ENCODE measurements around the gene ZNF778. TPM values are rescaled to one million over a fixed set of nuclear protein-coding genes. Genes with fewer than 3 reads are reported as not detected.
A peak's percentile ranks its signal among the peaks of the same experiment; 100 is the strongest.

The ZNF778 gene
- total RNA-seq, 1 experiment from 2014 or later: 31.2 TPM

- ChIA-PET CTCF (interaction anchor here (0.6 to 1.2 kb wide), 2 partner anchors 11 to 23 kb away, joined by 3 to 4 read pairs; no protein-coding TSS in a partner anchor), POLR2A (no interaction called here)
- peaks cover 9% of the 10 kb centered on the region for H3K4me1 Mint-ChIP-seq
- DNase-seq (ENCODE audit: low spot score) (no peak), ATAC-seq (no peak)
- TF ChIP-seq ZNF423 (CRISPR knock-in tag; IDR thresholded peaks at IDR 0.05): no peak
- H3K27ac Mint-ChIP-seq: no peak overlapping the region
- no peaks in the 10 kb centered on the region for H3K27me3 Mint-ChIP-seq (ENCODE audit: low read depth)
- H3K4me3 Mint-ChIP-seq: no peak overlapping the region
- no peaks in the 10 kb centered on the region for H3K9me3 Mint-ChIP-seq
- peaks cover 19% of the 10 kb centered on the region for H3K36me3 Mint-ChIP-seq
Observed at GRCh38 chr16:89285381-89285780, 67.9 kb downstream of the ZNF778 start.

GRCh38 chr16:89286096-89286495 lies 68.6 kb downstream of the ZNF778 start:
- Mint-ChIP-seq H3K9me3 (no peaks in the 10 kb centered on the region), H3K27me3 (ENCODE audit: low read depth) (no peaks in the 10 kb centered on the region), H3K36me3 (peaks cover 19% of the 10 kb centered on the region), H3K4me1 (peaks cover 14% of the 10 kb centered on the region), H3K4me3 (no peak overlapping the region), H3K27ac (peak overlapping the region; percentile 71; the same call in 1 of the 2 replicates)
- ATAC-seq: no peak
- POLR2A ChIA-PET: no interaction called here
- CTCF ChIA-PET: interaction anchor here (1.2 kb wide), 1 partner anchor 22 kb away, joined by 3 read pairs; no protein-coding TSS in a partner anchor
- no peak for TF ChIP-seq JAZF1 (CRISPR knock-in tag; IDR thresholded peaks at IDR 0.05)
- TF ChIP-seq TEAD4 (CRISPR knock-in tag; IDR thresholded peaks at IDR 0.05): no peak
- TF ChIP-seq MXD4 (CRISPR knock-in tag; IDR thresholded peaks at IDR 0.05; ENCODE audit: borderline replicate concordance): no peak
- TF ChIP-seq ZNF423 (CRISPR knock-in tag; IDR thresholded peaks at IDR 0.05): no peak
- TF ChIP-seq CREB1 (CRISPR knock-in tag; IDR thresholded peaks at IDR 0.05): no peak
- no peak for TF ChIP-seq NFE2L1 (CRISPR knock-in tag; IDR thresholded peaks at IDR 0.05)
- no peak for TF ChIP-seq MAX (CRISPR knock-in tag; IDR thresholded peaks at IDR 0.05)
- TF ChIP-seq OVOL2 (CRISPR knock-in tag; IDR thresholded peaks at IDR 0.05; ENCODE audit: borderline replicate concordance): no peak
- TF ChIP-seq E2F5 (CRISPR knock-in tag; IDR thresholded peaks at IDR 0.05): no peak
- no peak for DNase-seq (ENCODE audit: low spot score)

Other genes with a start within 250 kb of the ZNF778 start
- 1.9 to 2.8 TPM (median 2.6 TPM) in 3 replicates for gene CBFA2T3, start 240.5 kb upstream of the ZNF778 start, total RNA-seq (2021)
- 22.9 to 29.5 TPM (median 26.4 TPM) in 3 replicates for gene ACSF3, start 123.9 kb upstream of the ZNF778 start, total RNA-seq (2021)
- 0.41 to 0.76 TPM (median 0.46 TPM) in 3 replicates for gene CDH15, start 46.0 kb upstream of the ZNF778 start, total RNA-seq (2021)
- gene SLC22A31, start 17.2 kb upstream of the ZNF778 start, total RNA-seq (2021): 9.8 to 12.1 TPM (median 10.7 TPM) in 3 replicates